HG02798 (cell line): ENCODE measurements around the gene FOXN1.

Source experiments
- ATAC-seq: cut with Tn5 transposase; IDR thresholded peaks from one replicate; pipeline ENCODE4 v1.9.1; 2021; ENCODE audit warnings: mild to moderate bottlenecking; ENCODE audit not compliant: unreplicated experiment, poor library complexity

The FOXN1 gene

DNA sequence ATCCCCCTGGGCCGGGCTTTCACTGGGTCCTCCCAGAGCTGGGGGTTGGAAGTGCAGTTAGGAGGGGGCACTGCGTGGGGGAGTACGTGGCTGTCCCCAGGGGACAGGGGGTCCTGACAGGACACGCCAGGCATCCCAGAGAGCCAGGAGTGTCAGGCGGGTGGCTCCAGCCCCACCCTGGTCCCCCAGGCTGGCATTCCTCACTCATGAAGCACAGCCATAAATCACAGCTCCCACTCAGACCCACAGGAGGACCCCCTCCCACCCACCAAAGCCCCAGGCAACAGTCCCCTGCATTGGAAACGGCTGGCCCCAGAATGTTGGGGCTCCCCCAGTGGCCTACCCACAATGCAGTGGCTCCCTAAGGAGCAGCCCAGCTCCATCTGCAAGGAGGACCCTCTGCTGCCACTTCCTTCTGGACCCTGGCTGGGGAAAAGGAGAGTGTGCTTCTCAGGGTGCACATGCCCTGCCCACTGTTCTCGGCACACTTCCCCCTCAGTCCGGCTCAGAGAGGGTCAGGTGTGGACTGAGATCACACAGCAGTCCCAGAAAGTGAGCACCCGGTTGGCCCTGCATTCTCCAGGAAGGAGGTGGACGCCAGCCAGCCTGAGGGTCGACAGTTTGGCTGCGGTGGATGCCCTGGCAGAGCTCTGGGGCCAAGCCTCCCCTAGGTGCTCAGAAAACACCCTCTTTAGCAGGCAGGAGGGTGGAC is 7.3 kb upstream of the FOXN1 start:
- ATAC-seq = no peak

- ATAC-seq = no peak
These were observed 6.8 kb upstream of the FOXN1 start for GRCh38 chr17:28499364-28499664.

DNA sequence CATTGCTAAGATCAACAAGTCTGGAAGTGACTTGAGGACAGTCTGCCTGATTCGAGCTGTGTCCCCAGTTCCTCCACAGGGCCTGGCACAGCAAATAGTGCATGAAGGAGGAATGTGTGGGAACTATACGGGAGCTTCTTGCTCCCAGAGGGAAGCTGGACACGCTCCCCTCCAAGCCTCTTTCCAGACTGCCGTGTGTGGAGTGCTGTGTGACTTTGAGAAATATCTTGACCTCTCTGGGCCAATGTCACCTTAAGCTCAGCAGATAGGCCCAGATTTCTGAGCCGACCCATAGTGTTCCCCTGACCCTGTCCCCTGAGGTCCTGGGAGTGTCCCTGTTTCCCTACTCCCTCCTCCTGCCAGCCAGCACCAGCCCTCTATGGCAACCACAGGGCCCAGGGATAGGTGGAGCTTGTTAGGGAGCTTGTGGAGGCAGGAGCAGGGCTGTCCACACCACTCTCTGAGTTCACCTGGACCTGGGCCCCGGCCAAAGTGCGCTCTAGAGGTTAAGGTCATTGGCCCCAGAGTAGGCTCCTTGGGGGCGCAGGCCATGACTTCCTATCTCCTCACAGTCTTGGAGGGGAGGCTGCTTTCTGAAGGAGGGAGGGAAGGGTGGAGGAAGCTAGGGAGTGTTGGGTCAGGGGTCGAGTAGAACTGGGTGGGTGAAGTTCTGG is 6.3 kb upstream of the FOXN1 start:
- no peak for ATAC-seq

GRCh38 chr17:28500712-28501379 is 5.3 kb upstream of the FOXN1 start:
- peak; percentile 66 for ATAC-seq

DNA sequence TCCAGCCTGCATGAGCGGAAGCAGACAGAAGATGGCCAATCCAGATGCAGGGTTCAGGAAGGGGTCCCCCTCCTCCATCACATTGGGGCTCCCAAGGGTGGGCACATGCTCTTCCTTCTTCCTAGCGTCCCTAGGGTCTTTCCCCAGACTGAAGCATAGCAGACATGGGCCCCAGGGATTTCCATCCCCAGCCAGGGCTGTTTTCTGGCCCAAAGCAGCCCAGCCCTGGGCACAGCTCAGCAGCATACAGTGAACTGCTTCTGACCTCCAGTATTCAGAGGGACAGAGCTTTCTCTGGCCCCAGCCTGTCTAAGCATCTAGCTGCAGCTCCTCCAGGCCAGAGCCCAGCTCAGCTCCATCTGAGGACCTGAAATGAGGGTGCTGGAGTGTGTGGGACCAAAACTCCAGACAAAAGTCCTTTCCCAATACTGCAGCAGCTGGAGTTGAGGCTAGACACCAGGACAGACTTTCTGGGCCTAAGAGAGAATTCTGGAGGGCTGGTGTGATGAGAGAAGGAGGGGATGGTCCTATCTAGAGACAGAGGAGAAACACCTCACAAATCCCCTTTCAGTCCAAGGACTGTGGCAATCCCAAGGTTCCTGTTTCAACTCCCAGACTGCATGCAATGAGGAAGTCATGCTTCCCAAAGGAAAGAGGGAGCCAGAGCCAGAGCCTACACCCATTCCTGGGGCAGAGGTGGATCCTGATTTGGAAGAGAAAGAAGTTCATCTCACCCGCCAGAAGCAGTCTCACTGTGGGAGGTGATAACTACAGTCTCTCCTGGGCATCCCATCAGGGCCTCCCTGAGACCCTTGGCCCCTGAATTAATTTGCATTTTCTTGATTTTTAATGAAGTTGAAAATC is 4.5 kb upstream of the FOXN1 start:
- no peak for ATAC-seq

- ATAC-seq = no peak
These were observed 2.7 kb upstream of the FOXN1 start for GRCh38 chr17:28503420-28503819.

DNA sequence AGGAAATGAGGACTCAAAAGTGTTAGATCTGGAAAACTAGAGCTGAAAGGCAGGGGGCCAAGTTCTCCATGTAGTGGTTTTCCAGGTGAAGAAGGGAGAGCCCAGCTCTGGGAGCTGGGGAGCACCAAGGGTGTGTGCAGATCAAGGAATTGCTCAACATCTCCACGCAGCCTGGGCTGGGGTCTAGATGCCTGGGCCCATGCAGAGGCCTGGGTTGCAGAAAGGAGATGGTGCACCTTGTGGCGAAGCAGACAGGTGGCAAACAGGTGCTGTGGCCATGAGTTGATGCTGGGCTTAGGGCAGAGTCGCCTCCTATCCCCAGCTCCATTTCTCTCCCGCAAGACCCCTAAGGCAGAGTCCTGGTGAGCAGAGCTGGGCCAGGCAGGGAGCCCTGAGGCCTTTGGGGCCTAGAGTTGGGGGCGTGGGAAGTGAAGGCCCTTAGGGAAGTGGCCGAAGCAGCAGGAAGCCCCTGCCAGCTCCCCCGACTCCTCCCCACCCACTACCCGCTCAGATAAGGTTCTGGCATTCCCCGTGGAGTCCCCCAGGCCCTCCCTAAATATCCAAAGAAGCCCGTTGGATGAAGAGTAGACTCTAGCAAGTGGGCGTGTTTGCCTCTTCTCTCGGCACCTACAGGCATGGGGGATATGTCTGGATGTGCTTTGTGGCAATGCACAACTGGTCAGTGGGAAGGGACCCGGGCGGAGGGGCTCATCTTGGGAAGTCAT is 777 bp downstream of the FOXN1 start:
- no peak for ATAC-seq

GRCh38 chr17:28507567-28508203 is 1.5 kb downstream of the FOXN1 start:
- no peak for ATAC-seq

GRCh38 chr17:28508211-28508724 is 2.1 kb downstream of the FOXN1 start:
- ATAC-seq = no peak

DNA sequence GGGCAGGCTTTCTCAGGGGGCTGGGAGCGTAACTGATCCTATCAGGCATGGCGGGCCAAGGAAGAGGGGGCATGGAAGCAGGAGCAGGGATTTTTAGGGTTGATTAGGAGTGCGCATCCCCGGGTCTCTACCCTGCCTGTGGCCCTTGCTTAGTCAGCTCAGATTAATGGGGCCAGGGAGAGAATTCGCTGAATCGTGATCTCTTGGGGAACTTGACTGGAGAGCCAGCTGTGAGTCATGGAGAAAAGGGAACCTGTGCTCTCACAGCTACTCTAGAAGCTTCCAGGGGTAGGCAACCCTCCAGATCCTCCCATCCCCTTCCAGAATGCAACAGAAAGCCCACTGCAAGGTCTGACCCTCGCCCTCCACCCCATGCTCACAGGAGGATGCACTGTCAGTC is 3.6 kb downstream of the FOXN1 start:
- no peak for ATAC-seq

DNA sequence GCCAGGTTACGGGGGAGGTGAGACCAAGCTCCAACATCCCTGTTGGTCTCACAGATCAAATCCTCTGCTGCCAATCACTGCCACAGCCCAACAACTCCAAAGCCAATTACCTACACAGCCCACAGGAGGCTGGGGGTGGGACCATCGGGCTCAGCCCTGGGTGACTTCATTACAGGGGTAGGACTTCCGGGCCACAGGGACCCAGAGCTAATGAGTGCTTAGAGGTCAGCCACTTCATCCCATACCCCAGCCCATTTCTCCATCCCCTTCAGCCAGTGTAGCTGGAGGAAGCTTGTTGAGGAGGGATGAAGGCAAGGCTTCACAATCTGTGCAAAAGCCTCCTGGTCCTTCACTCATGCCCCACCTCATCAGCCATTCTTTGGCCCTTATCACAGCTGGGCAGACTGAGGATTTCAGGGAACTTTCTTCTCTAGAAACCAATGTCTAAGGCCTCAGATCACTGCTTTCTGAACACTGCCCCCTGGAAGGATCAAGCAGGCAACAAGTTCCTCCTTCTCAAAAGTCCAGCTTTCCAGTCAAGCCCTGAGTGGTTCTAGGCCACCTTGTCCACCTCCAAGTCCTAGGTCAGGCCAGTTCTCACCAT is 5.8 kb downstream of the FOXN1 start:
- ATAC-seq = no peak

DNA sequence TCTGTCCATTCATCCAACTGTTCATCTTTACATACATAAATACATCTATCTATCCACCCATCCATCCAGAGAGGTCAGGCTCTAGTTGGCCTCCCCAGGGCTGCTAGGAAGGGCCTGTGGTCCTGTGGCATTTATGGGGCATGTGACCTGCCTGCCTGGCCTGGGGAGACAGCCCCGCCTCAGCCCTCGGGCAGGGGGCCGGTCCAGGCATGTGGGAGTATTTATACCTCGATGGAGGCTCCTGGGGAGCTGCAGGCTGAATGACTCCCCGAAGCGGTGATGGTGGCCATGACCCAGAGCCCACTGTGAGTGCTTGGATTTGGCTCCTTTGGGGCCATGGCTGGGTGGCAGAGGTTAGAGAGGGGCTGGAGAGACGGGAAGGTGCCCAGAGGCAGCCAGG is 7.3 kb downstream of the FOXN1 start:
- no peak for ATAC-seq

DNA sequence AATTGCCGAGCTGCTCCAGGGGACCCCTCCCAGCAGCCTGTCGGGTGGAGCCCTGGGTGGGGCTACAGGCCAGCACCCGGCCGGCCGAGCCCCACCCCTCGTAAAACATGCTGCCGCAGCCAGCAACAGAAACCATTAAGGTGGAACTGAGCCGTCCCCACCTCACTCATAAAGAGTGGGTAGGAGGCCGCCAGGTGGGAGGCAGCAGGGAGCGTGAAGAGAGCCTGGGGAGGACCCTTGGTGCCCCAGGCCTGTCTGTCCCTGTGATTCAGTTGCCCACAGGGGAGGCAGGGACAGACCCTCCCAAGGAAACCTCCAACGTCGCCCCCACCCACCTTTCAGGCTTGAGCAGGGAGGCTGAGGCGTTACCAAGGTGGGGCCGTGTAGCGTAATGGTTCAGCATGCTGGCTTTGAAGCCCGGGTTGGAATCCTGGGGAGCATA is 8.4 kb downstream of the FOXN1 start:
- ATAC-seq = no peak

DNA sequence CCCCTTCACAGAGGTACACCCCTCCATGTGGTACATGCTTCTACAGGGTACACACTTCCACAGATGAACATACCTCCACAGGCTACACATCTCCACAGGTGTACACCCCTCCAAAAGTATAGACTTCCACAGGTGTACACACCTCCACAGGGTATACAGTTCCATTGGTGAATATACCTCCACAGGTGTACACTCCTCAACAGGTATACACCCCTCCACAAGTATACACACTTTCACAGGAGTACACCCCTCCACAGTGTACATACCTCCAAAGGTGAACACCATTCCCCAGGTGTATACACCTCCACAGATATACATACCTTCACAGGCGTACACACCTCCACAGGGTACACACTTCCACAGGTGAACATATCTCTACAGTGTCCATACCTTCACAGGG is 9.4 kb downstream of the FOXN1 start:
- no peak for ATAC-seq

DNA sequence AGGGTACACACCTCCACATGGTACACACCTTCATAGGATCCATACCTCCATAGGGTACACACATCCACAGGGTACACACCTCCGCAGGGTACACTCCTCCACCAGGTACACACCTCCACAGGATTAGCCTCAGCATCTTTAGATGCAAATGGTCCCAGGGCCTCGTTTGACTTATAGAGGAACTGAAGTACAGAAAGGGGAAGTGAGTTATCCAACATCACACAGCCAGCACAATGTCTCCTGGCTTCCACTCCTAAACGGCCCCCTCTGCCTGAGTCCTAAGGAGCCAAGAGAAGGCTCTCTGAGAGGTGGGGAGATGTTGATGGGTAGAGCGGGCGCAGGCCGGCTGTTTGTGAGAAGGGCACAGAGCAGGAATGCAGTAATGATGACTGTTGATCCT is 12.0 kb downstream of the FOXN1 start:
- no peak for ATAC-seq

DNA sequence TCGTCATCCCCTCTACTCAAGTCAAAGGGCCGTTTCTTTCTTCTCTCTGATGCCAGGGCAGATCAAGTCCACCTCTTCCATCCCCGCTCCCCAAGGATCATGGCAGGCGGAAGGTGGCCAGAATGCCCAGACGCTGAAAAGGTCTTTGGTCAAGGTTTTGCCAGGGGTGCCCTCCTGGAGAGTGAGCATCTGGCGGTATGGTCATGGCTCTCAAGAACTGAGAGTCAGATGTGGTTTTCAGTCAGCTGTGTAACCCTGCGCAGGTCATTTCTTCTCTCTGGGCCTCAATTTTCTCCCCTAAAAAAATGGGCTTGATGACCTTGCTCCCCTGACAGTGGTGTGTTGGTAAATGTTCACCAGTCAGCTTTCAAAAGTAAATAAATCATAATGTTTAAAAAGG is 12.4 kb downstream of the FOXN1 start:
- ATAC-seq = no peak

DNA sequence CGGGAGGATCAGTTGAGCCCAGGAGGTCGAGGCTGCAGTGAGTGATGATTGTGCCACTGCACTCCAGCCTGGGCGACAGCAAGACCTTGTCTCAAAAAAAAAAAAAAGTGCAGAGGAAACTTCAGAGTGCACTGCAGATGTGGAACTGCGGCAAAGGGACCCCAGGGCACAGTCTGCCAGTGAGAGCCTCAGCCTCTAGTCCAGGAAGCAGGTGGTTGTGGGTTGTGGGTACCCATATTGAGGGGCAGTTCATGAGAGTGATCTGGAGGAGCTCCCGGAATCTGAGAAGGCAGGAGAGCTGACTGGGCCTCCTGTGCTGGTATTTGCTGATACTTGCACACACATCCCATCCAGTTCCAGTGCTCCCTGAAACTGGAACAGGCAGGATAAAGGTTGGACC is 13.1 kb downstream of the FOXN1 start:
- no peak for ATAC-seq

- ATAC-seq = no peak
These were observed 14.5 kb downstream of the FOXN1 start for GRCh38 chr17:28520687-28521086.
